ENCODE data around the gene TOM1L2. TPM values are rescaled to one million over a fixed set of nuclear protein-coding genes. Genes with fewer than 3 reads are reported as not detected.

The TOM1L2 gene
- total RNA-seq, 1 experiment from 2014 or later = 6.4 TPM

- peak; percentile 69 for DNase-seq
- H3K36me3 ChIP-seq (ENCODE audit: insufficient read depth, low read length) = no peaks in the 10 kb centered on the region
These were observed 81.1 kb downstream of the TOM1L2 start for GRCh38 chr17:17890773-17891759.

GRCh38 chr17:17889922-17890321, 82.3 kb downstream of the TOM1L2 start:
- H3K9ac ChIP-seq (ENCODE audit: low read length) = 0 out of 2 replicates have a peak overlapping the region, but pooled peaks have one; percentile 14
- H3K27me3 ChIP-seq (ENCODE audit: low read length) = no peaks in the 10 kb centered on the region
- H3K36me3 ChIP-seq (ENCODE audit: insufficient read depth, low read length) = no peaks in the 10 kb centered on the region
- peak; percentile 91 for DNase-seq
- no peaks in the 10 kb centered on the region for H3K9me3 ChIP-seq (ENCODE audit: low read length)
- peaks cover 43% of the 10 kb centered on the region for H3K4me1 ChIP-seq (ENCODE audit: low read length)
- H2AFZ ChIP-seq (ENCODE audit: low read length) = no peak overlapping the region
- H4K20me1 ChIP-seq (ENCODE audit: insufficient read depth, low read depth, low read length) = peaks cover 6% of the 10 kb centered on the region; the same call in 1 of the 2 replicates
- peak overlapping the region; percentile 25; the same call in 1 of the 2 replicates for H3K4me3 ChIP-seq (ENCODE audit: low read length)
- H3K79me2 ChIP-seq (ENCODE audit: low read length) = no peaks in the 10 kb centered on the region
- H3K4me2 ChIP-seq (ENCODE audit: low read depth, low read length, poor library complexity, severe bottlenecking) = peak overlapping the region; percentile 57
- H3K9me2 ChIP-seq (replicated peaks; ENCODE audit: insufficient read depth, low read length) = no peaks in the 10 kb centered on the region
- H3K27ac ChIP-seq (ENCODE audit: low read length) = no peak overlapping the region

More at GRCh38 chr17:17890773-17891759, 81.1 kb downstream of the TOM1L2 start:
- Histone ChIP-seq H3K4me2 (ENCODE audit: low read depth, low read length, poor library complexity, severe bottlenecking) (peak overlapping the region; percentile 57), H3K79me2 (ENCODE audit: low read length) (no peaks in the 10 kb centered on the region), H3K27ac (ENCODE audit: low read length) (no peak overlapping the region), H3K27me3 (ENCODE audit: low read length) (no peaks in the 10 kb centered on the region), H3K4me1 (ENCODE audit: low read length) (peaks cover 39% of the 10 kb centered on the region), H2AFZ (ENCODE audit: low read length) (no peak overlapping the region), H3K9me3 (ENCODE audit: low read length) (no peaks in the 10 kb centered on the region), H4K20me1 (ENCODE audit: insufficient read depth, low read depth, low read length) (peaks cover 4% of the 10 kb centered on the region; the same call in 1 of the 2 replicates), H3K9ac (ENCODE audit: low read length) (0 out of 2 replicates have a peak overlapping the region, but pooled peaks have one; percentile 14), H3K9me2 (replicated peaks; ENCODE audit: insufficient read depth, low read length) (no peaks in the 10 kb centered on the region), H3K4me3 (ENCODE audit: low read length) (no peak overlapping the region)

- Histone ChIP-seq H3K27ac (ENCODE audit: low read length) (no peak overlapping the region), H3K27me3 (ENCODE audit: low read length) (no peaks in the 10 kb centered on the region), H3K9me2 (replicated peaks; ENCODE audit: insufficient read depth, low read length) (no peaks in the 10 kb centered on the region), H3K36me3 (ENCODE audit: insufficient read depth, low read length) (no peaks in the 10 kb centered on the region), H3K4me3 (ENCODE audit: low read length) (peak overlapping the region; percentile 26; the same call in 1 of the 2 replicates), H3K9ac (ENCODE audit: low read length) (peak overlapping the region; percentile 41; the same call in 1 of the 2 replicates), H3K79me2 (ENCODE audit: low read length) (no peaks in the 10 kb centered on the region), H3K4me2 (ENCODE audit: low read depth, low read length, poor library complexity, severe bottlenecking) (peak overlapping the region; percentile 57), H3K9me3 (ENCODE audit: low read length) (no peaks in the 10 kb centered on the region), H4K20me1 (ENCODE audit: insufficient read depth, low read depth, low read length) (peaks cover 8% of the 10 kb centered on the region; the same call in 1 of the 2 replicates), H3K4me1 (ENCODE audit: low read length) (peaks cover 51% of the 10 kb centered on the region), H2AFZ (ENCODE audit: low read length) (no peak overlapping the region)
- peak; percentile 85 for DNase-seq
These were observed 83.4 kb downstream of the TOM1L2 start for GRCh38 chr17:17888821-17889220.

GRCh38 chr17:17888371-17888770, 83.8 kb downstream of the TOM1L2 start:
- no peaks in the 10 kb centered on the region for H3K9me3 ChIP-seq (ENCODE audit: low read length)
- H3K79me2 ChIP-seq (ENCODE audit: low read length) = no peaks in the 10 kb centered on the region
- H3K27ac ChIP-seq (ENCODE audit: low read length) = no peak overlapping the region
- H3K4me3 ChIP-seq (ENCODE audit: low read length) = no peak overlapping the region
- H4K20me1 ChIP-seq (ENCODE audit: insufficient read depth, low read depth, low read length) = peaks cover 8% of the 10 kb centered on the region; the same call in 1 of the 2 replicates
- DNase-seq = no peak
- H3K4me2 ChIP-seq (ENCODE audit: low read depth, low read length, poor library complexity, severe bottlenecking) = peak overlapping the region; percentile 57
- no peaks in the 10 kb centered on the region for H3K36me3 ChIP-seq (ENCODE audit: insufficient read depth, low read length)
- H3K9ac ChIP-seq (ENCODE audit: low read length) = peak overlapping the region; percentile 12; the same call in 1 of the 2 replicates
- H3K27me3 ChIP-seq (ENCODE audit: low read length) = no peaks in the 10 kb centered on the region
- H3K9me2 ChIP-seq (replicated peaks; ENCODE audit: insufficient read depth, low read length) = no peaks in the 10 kb centered on the region
- H3K4me1 ChIP-seq (ENCODE audit: low read length) = peaks cover 51% of the 10 kb centered on the region
- no peak overlapping the region for H2AFZ ChIP-seq (ENCODE audit: low read length)

GRCh38 chr17:17887752-17888304, 84.4 kb downstream of the TOM1L2 start:
- Histone ChIP-seq H3K9me2 (replicated peaks; ENCODE audit: insufficient read depth, low read length) (no peaks in the 10 kb centered on the region), H3K27ac (ENCODE audit: low read length) (no peak overlapping the region), H4K20me1 (ENCODE audit: insufficient read depth, low read depth, low read length) (peaks cover 8% of the 10 kb centered on the region; the same call in 1 of the 2 replicates), H3K4me2 (ENCODE audit: low read depth, low read length, poor library complexity, severe bottlenecking) (no peak overlapping the region), H3K9ac (ENCODE audit: low read length) (no peak overlapping the region), H2AFZ (ENCODE audit: low read length) (no peak overlapping the region), H3K4me1 (ENCODE audit: low read length) (peaks cover 51% of the 10 kb centered on the region), H3K27me3 (ENCODE audit: low read length) (no peaks in the 10 kb centered on the region), H3K36me3 (ENCODE audit: insufficient read depth, low read length) (no peaks in the 10 kb centered on the region), H3K9me3 (ENCODE audit: low read length) (no peaks in the 10 kb centered on the region), H3K79me2 (ENCODE audit: low read length) (no peaks in the 10 kb centered on the region), H3K4me3 (ENCODE audit: low read length) (no peak overlapping the region)
- DNase-seq = no peak

- Histone ChIP-seq H3K27me3 (ENCODE audit: low read length) (no peaks in the 10 kb centered on the region), H3K4me2 (ENCODE audit: low read depth, low read length, poor library complexity, severe bottlenecking) (no peak overlapping the region), H3K4me1 (ENCODE audit: low read length) (peaks cover 51% of the 10 kb centered on the region), H3K27ac (ENCODE audit: low read length) (no peak overlapping the region), H3K9me2 (replicated peaks; ENCODE audit: insufficient read depth, low read length) (no peaks in the 10 kb centered on the region), H2AFZ (ENCODE audit: low read length) (no peak overlapping the region), H3K9ac (ENCODE audit: low read length) (no peak overlapping the region), H3K36me3 (ENCODE audit: insufficient read depth, low read length) (no peaks in the 10 kb centered on the region), H3K9me3 (ENCODE audit: low read length) (no peaks in the 10 kb centered on the region), H3K79me2 (ENCODE audit: low read length) (no peaks in the 10 kb centered on the region), H4K20me1 (ENCODE audit: insufficient read depth, low read depth, low read length) (peaks cover 12% of the 10 kb centered on the region; the same call in 1 of the 2 replicates), H3K4me3 (ENCODE audit: low read length) (no peak overlapping the region)
- no peak for DNase-seq
These were observed 85.5 kb downstream of the TOM1L2 start for GRCh38 chr17:17886726-17887125.

GRCh38 chr17:17886226-17886625, 86.0 kb downstream of the TOM1L2 start:
- Histone ChIP-seq H3K4me2 (ENCODE audit: low read depth, low read length, poor library complexity, severe bottlenecking) (no peak overlapping the region), H3K4me1 (ENCODE audit: low read length) (peaks cover 51% of the 10 kb centered on the region), H3K79me2 (ENCODE audit: low read length) (no peaks in the 10 kb centered on the region), H3K27me3 (ENCODE audit: low read length) (no peaks in the 10 kb centered on the region), H4K20me1 (ENCODE audit: insufficient read depth, low read depth, low read length) (peaks cover 12% of the 10 kb centered on the region; the same call in 1 of the 2 replicates), H3K27ac (ENCODE audit: low read length) (no peak overlapping the region), H3K9ac (ENCODE audit: low read length) (no peak overlapping the region), H2AFZ (ENCODE audit: low read length) (no peak overlapping the region), H3K9me3 (ENCODE audit: low read length) (no peaks in the 10 kb centered on the region), H3K9me2 (replicated peaks; ENCODE audit: insufficient read depth, low read length) (no peaks in the 10 kb centered on the region), H3K4me3 (ENCODE audit: low read length) (no peak overlapping the region), H3K36me3 (ENCODE audit: insufficient read depth, low read length) (no peaks in the 10 kb centered on the region)
- no peak for DNase-seq
